AG09319 (cell line): ENCODE data around the gene PCDHGC3.

Experiments used
- DNase-seq: peaks from one replicate; pipeline ENCODE4 v3.0.0-alpha.2; 2010; ENCODE audit warnings: low read depth; ENCODE audit errors: extremely low read depth
- TF ChIP-seq, protein P1 (sequence below): IDR thresholded peaks from 2 replicates; pipeline ENCODE4 v1.5.1; 2011; ENCODE audit warnings: low read depth, mild to moderate bottlenecking, inconsistent platforms, low read length, moderate library complexity

The PCDHGC3 gene

DNA sequence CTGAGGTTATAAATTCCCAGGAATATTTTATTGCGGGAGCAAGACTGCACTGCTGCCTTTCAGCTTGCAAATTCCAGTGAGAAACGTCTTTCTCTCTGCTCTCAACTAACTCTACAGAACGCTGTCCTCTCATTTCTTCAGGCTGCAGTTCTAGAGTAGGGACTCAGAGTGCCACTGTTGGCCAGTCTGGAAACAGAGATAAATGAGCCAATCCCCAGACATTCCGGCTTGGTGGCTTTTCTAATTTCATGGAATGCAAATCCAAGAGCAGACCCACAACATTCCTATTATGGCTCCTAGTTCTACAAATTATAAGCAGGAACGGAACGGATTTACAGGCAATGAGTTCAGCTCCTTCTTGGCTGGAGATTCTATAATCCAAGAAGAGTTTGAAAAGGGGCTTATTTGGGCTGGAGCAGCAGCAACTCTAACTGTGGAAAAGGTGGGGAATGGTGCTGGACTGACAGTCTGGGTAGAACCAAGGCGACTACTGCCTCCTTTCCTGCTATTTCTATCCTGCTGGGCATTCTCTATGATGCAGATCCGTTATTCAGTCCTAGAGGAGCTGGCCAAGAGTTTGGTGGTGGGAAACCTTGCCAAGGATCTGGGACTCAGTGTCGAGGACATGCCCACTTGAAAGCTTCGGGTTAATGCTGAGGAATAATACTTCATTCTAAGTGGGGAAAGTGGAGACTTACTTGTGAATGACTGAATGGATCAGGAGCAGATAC is 36.2 kb upstream of the PCDHGC3 start:
- TF ChIP-seq, protein P1, sequence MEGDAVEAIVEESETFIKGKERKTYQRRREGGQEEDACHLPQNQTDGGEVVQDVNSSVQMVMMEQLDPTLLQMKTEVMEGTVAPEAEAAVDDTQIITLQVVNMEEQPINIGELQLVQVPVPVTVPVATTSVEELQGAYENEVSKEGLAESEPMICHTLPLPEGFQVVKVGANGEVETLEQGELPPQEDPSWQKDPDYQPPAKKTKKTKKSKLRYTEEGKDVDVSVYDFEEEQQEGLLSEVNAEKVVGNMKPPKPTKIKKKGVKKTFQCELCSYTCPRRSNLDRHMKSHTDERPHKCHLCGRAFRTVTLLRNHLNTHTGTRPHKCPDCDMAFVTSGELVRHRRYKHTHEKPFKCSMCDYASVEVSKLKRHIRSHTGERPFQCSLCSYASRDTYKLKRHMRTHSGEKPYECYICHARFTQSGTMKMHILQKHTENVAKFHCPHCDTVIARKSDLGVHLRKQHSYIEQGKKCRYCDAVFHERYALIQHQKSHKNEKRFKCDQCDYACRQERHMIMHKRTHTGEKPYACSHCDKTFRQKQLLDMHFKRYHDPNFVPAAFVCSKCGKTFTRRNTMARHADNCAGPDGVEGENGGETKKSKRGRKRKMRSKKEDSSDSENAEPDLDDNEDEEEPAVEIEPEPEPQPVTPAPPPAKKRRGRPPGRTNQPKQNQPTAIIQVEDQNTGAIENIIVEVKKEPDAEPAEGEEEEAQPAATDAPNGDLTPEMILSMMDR = no peak
- no peak for DNase-seq

GRCh38 chr5:141440341-141440740 is 35.4 kb upstream of the PCDHGC3 start:
- TF ChIP-seq, protein P1 = no peak
- no peak for DNase-seq

GRCh38 chr5:141441571-141442170 is 34.1 kb upstream of the PCDHGC3 start:
- no peak for DNase-seq
- TF ChIP-seq, protein P1 = no peak

DNA sequence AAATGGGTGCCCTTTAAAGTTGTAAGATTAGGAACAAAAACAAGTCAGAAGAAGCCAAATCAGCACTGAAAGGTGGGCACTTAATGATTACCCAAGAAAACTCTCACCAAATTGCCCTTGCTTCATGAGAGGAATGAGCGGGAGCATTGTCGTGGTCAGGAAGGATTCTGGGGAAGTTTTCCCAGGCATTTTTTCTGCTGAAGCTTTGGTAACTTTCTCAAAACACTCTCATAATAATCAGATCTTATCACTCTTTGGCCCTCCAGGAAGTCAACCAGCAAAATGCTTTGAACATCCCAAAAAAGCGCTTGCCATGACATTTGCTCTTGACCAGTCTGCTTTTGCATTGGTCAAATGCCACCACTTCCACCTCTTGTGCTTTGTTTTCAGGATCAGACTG is 10.4 kb upstream of the PCDHGC3 start:
- no peak for DNase-seq
- TF ChIP-seq, protein P1 = no peak

DNA sequence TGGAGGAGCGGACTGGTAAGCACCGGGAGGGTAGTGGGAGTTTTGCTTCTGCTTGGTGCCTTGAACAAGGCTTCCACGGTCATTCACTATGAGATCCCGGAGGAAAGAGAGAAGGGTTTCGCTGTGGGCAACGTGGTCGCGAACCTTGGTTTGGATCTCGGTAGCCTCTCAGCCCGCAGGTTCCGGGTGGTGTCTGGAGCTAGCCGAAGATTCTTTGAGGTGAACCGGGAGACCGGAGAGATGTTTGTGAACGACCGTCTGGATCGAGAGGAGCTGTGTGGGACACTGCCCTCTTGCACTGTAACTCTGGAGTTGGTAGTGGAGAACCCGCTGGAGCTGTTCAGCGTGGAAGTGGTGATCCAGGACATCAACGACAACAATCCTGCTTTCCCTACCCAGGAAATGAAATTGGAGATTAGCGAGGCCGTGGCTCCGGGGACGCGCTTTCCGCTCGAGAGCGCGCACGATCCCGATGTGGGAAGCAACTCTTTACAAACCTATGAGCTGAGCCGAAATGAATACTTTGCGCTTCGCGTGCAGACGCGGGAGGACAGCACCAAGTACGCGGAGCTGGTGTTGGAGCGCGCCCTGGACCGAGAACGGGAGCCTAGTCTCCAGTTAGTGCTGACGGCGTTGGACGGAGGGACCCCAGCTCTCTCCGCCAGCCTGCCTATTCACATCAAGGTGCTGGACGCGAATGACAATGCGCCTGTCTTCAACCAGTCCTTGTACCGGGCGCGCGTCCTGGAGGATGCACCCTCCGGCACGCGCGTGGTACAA is 556 bp downstream of the PCDHGC3 start:
- peak; percentile 64 for DNase-seq

GRCh38 chr5:141477044-141477575 is 1.3 kb downstream of the PCDHGC3 start:
- DNase-seq = no peak
- TF ChIP-seq, protein P1 = no peak

More for the DNA sequence above, 556 bp downstream of the PCDHGC3 start:
- TF ChIP-seq, protein P1 = no peak
